ENCODE measurements around the gene TLCD2. TPM values are rescaled to one million over a fixed set of nuclear protein-coding genes. Genes with fewer than 3 reads are reported as not detected.

TLCD2 gene
- total and polyA plus RNA-seq, 2 of the 13 experiments (the other 11 are each of a cell fraction or from before 2014, with no cell fraction given): 0.90 to 1.1 TPM

GRCh38 chr17:1714980-1715802 is 5.0 kb upstream of the TLCD2 start (continued):
- TF ChIP-seq ZMYM2 (CRISPR knock-in tag; IDR thresholded peaks at IDR 0.05) (no peak), NFE2L1 (CRISPR knock-in tag; IDR thresholded peaks at IDR 0.05; ENCODE audit: borderline replicate concordance) (0 out of 2 replicates have a peak, but pooled peaks have one; percentile 31), THRA (CRISPR knock-in tag; IDR thresholded peaks at IDR 0.05; ENCODE audit: borderline replicate concordance) (0 out of 2 replicates have a peak, but pooled peaks have one; percentile 1), ATF3 (CRISPR knock-in tag; IDR thresholded peaks at IDR 0.05) (peak; percentile 80), ZNF576 (CRISPR knock-in tag; IDR thresholded peaks at IDR 0.05) (no peak), PBX2 (CRISPR knock-in tag; IDR thresholded peaks at IDR 0.05) (no peak), NFIC (IDR thresholded peaks at IDR 0.05; ENCODE audit: low read length) (no peak), ZFAT (CRISPR knock-in tag; conservative IDR thresholded peaks at IDR 0.05) (no peak), ZNF782 (CRISPR knock-in tag; IDR thresholded peaks at IDR 0.05; ENCODE audit: borderline replicate concordance) (peak; percentile 66; the same call in 1 of the 2 replicates), CHCHD3 (CRISPR knock-in tag; IDR thresholded peaks at IDR 0.05) (no peak), MEIS1 (CRISPR knock-in tag; IDR thresholded peaks at IDR 0.05; ENCODE audit: borderline replicate concordance) (peak; percentile 82; the same call in 1 of the 2 replicates), NFE2 (CRISPR knock-in tag; IDR thresholded peaks at IDR 0.05) (no peak), ELF1 (CRISPR knock-in tag; IDR thresholded peaks at IDR 0.05) (peak; percentile 47), FOXK2 (IDR thresholded peaks at IDR 0.05) (no peak), ZBTB8A (CRISPR knock-in tag; IDR thresholded peaks at IDR 0.05; ENCODE audit: borderline replicate concordance, low read depth) (no peak), ZNF552 (CRISPR knock-in tag; IDR thresholded peaks at IDR 0.05; ENCODE audit: borderline replicate concordance) (no peak), HNF4A (CRISPR knock-in tag; IDR thresholded peaks at IDR 0.05) (peak; percentile 17; the same call in 1 of the 2 replicates), ZNF274 (CRISPR knock-in tag; IDR thresholded peaks at IDR 0.05) (peak; percentile 45), ATRX (CRISPR knock-in tag; IDR thresholded peaks at IDR 0.05; ENCODE audit: borderline replicate concordance) (no peak), ELF4 (CRISPR knock-in tag; IDR thresholded peaks at IDR 0.05; ENCODE audit: borderline replicate concordance) (no peak), MTA3 (CRISPR knock-in tag; IDR thresholded peaks at IDR 0.05) (no peak), MXI1 (IDR thresholded peaks at IDR 0.05; ENCODE audit: borderline replicate concordance, low read depth, low read length) (0 out of 3 replicates have a peak, but pooled peaks have one; percentile 39), KMT2B (CRISPR knock-in tag; IDR thresholded peaks at IDR 0.05) (no peak; the same call in 1 of the 2 replicates), ZNF652 (CRISPR knock-in tag; IDR thresholded peaks at IDR 0.05; ENCODE audit: borderline replicate concordance, low read depth) (peak; percentile 90)
- TF ChIP-seq, protein P1, sequence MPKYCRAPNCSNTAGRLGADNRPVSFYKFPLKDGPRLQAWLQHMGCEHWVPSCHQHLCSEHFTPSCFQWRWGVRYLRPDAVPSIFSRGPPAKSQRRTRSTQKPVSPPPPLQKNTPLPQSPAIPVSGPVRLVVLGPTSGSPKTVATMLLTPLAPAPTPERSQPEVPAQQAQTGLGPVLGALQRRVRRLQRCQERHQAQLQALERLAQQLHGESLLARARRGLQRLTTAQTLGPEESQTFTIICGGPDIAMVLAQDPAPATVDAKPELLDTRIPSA (CRISPR knock-in tag; IDR thresholded peaks at IDR 0.05; ENCODE audit: borderline replicate concordance): no peak
- TF ChIP-seq, protein P2, sequence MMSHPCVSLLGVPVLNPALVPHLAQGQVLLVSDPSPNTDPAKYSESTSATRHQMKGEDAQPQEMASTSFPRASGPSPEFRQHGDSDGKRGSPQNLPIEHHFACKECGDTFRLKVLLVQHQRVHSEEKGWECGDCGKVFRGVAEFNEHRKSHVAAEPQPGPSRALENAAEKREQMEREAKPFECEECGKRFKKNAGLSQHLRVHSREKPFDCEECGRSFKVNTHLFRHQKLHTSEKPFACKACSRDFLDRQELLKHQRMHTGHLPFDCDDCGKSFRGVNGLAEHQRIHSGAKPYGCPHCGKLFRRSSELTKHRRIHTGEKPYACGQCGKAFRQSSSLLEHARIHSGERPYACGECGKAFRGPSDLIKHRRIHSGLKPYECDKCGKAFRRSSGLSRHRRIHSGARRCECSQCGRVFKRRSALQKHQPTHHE (CRISPR knock-in tag; IDR thresholded peaks at IDR 0.05; ENCODE audit: borderline replicate concordance): no peak

Measured in HepG2 (cell line).